Ureter (tissue), 1 donor: ENCODE data around the gene DPYD. TPM values are rescaled to one million over a fixed set of nuclear protein-coding genes. Genes with fewer than 3 reads are reported as not detected.

Source experiments
- DNase-seq: peaks from one replicate; pipeline ENCODE4 v3.0.0-alpha.2; 2020; ENCODE audit warnings: low spot score
- total RNA-seq: library from RNA; stranded (reverse); gene quantifications from one replicate; pipeline ENCODE4 v1.2.4, GENCODE V29; 2023
- donor health status: DM: yes; HTN: yes; CAD: no.

DPYD gene
- total RNA-seq, 1 donor from 2014 or later = 31.2 TPM

DNA sequence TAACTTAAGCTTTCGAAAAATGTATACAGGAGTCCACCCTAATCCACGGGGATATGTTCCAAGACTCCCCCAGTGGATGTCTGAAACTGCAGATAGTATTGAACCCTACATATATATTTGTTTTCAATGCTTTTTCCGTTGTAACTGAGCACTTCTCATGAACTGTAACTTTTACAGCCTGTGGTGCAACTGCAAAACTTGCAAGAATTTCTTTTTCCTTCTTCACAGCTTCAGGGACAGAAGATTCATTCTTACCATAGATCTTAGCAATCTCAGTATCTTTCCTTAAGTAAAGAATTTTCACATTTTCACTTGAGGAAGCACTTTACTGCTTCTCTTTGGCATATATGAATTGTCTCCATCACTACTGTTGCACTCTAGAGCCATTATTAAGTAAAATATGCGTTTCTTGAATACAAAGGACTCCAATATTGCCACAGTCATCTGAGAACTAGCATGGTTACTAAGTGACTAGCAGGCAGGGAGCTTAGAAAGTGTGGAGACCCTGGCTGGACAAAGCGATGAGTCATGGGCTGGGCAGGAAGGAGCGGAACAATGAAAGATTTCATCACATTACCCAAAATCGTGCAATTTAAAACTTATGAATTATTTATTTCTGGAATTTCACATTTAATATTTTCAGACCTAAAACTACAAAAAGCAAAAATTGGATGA lies 14.1 kb downstream of the DPYD start:
- peak; percentile 45 for DNase-seq

DNA sequence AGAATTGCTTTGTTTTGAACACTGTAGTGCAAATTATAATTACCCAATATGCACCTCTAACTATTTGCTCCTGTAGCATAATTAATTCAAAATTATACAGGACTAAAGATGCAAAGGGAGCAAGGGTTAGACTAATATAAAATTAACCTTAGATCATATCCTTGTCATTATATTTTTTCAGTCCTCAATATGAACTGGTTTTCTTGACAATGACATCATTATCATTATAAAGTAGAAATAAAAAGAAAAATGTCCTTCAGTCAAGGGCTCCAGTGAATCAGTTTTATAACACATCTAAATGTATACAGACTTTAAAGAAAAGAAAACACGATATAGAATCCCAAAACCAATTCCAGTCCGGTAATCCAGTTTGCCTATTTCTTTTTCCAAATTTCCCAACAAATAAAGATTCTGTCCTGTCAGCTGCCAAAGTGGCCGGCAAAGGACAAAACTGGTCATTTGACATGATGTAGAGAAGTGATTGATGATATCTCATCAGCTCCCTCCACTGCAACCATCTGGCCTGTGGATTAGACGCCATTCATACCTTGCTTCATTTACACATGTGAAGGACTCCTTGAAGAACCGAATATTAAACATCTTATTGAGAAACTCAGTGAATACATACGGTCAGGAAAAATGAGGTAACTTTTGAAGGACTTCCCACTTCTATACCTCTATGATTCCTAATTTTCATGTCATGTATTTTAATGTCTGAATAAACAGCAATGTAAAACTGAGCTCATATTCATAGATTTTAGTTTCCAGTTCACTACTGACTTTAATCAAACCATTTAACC lies 15.5 kb downstream of the DPYD start:
- no peak for DNase-seq

DNA sequence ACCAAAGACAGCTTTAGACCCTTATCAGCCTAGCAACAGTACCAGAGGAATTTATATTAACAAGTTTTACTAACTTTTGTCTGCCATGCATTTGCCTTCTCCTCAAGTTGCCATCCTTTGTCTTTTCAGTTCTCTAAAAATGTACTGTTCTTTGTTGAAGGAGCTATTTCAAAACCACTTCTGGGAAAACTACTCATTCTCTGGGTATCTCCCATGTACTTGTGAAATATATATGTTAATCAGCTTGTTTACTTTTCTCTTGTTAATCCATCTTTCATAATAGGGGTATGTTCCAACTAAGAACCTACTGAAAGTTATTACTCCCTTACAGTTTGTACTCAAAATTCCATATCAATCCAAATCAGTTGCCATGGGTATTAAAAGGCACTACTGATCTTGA lies 16.3 kb downstream of the DPYD start:
- DNase-seq = no peak

DNA sequence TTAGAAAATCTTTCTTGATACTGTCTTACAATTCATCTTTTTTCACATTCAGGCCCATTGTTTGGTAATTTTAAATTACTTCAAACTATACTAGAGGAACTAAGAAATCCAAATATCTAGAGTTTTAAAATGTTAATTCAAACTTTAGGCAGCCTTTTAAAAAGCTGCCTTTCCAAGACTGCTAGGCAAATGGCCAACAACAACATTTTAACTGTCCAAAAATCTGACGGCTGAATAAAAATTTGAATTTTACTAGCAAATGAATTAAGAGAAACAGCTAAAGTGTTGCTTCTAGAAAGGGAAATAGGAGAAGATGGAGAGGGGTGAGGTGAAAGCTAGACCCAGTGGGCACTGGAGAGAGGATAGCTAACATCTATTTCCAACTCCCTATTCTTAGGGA lies 17.2 kb downstream of the DPYD start:
- DNase-seq = no peak

DNA sequence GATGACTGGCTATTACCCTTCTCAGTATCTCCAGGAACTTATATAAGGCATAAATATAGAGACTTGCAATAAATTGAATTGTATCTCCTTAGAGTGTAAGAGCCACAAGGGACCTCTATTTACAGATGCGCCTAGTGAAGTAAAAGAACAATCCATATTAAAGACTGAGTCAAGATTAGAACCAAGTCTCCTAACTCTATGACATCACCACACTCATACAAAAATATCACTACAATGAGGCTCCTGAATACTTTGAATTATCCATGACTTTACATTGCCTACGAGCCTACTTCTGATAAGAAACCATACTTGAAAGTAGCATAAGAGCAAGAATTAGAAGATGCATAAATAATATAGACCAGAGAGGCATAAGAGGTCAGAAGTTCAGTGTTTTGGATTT lies 18.8 kb downstream of the DPYD start:
- no peak for DNase-seq

DNA sequence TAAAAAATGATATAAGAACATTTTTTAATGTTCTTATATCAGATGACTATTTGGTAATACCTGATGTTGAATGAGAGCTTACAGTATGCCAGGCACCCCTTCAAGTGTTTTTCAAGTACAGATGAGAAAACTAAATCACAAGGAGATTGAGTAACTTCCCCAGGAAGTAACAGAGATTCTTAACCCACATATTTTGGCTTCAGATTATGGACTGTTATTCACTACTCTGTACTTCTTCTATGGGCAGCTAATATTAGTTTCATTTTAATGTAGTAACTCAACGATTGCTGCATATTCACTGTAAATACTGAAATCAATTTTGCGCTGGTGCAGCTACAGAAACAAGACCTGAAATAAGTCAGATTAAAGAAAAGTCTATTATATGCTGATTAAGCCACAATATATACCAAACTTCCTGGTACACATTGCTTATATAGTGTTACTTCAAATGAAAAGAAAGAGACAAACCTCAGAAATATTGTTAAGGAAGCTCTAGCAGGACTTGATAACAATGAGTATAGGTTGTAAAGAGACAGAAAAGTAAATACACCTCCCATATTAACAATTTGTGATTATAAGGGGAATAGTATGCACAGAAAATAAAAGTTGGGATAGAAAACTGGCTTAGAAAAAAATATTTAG lies 19.7 kb downstream of the DPYD start:
- DNase-seq = no peak

DNA sequence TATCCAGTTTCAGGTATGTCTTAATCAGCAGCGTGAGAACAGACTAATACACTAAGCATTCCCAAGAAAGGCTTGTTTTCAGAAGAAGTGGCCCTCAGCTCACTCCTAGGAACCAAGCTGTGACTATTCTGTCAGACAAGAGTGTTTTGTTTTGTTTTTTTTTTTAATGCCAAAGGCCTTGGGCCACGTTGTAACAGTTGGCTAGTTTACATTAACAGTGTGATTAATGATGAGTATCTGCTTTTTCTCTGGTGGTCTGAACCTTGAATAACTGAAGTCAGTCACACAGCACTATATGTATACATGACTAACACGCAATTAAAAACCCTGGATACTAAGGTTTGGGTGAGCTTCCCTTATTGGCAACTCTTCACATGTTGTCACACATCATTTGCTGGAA lies 21.9 kb downstream of the DPYD start:
- DNase-seq = no peak

DNA sequence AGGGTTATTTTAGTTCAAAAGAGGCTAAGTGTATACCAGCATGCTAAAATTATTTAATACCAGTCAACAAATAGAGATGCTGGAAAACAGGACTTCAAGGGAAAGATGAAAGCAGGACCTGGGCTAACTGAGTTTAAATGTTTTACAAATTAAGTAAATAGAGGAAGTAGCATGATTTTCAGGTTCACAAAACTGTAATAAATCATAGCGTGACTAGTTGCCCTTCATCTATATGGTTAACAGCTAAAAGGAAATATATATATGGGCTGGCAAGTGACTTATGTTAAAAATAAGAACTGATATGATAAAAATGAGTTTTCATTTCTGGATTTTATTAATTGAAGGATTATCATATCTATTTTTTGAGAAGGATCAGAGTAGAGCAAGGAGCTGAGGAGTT lies 25.6 kb downstream of the DPYD start:
- no peak for DNase-seq

DNA sequence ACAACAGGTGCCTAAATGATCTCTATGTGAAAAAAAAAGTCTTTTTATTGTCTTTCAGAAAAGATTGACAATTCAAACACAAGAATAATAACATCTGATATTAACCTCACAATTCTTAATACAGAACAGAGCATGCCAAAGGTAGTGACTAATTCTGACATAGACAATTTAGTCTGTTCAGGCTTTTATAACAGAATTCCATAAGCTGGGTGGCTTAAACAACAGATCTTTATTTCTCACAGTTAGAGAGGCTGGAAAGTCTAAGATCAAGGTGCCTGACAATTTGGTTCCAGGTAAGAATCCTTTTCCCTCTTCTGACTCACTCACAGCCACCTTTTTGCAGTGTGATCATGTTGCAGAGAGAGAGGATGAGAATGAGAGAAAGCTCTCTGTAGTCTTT lies 27.0 kb downstream of the DPYD start:
- DNase-seq = no peak

DNA sequence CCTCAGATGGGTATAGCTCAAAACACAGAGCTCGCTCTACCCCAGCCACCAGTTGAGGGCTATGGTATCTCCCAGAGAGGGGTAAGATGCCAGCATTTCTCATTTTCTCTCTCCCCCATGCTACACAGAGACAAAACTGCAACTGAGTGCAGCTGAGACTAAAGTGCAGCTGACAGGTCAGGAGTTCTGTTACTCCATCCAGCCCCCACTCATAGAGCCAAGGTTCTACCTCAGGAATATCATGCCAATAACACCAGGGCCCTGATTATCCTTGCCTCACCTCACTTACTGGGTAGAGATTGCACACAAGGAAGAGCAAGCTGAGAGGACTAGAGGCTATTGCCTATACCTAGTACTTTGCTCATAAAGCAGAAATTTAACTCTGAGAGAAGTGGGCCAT lies 34.6 kb downstream of the DPYD start:
- DNase-seq = no peak

DNA sequence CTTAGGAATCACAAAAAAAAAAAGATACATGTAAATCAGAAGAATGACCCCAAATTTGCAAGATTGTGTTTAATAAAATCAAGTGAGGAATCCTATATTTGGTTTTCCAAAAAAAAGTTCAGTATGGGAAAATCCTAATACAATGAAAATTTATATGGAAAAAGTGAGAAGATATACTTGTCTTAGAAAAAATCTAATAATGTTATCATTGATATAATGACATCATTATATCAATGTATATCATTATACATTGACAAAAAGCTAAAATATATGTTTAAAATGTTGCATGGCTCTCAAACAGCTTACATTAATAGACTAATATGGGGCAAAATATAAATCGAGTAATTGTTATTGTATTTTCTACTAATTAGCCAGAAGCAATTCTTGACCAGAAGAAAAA lies 37.0 kb downstream of the DPYD start:
- DNase-seq = no peak

DNA sequence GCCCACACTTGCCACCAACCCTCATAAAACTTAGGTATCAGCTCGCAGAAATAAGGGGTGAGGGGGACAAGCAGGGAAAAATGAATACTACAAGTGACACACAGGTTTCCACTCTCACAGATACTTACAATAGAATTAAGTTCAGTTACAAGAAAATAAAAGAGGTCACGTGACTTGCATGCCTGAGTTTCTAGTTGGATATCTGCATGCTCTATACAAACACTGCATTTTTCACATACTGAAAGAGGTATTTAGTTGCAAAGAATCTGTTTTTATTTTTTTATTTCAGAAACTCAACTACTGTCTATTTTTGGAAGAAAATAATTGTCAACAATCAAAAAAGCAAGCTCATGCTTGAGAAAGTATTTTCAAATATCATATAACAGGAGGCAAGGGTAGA lies 43.5 kb downstream of the DPYD start:
- DNase-seq = no peak

DNA sequence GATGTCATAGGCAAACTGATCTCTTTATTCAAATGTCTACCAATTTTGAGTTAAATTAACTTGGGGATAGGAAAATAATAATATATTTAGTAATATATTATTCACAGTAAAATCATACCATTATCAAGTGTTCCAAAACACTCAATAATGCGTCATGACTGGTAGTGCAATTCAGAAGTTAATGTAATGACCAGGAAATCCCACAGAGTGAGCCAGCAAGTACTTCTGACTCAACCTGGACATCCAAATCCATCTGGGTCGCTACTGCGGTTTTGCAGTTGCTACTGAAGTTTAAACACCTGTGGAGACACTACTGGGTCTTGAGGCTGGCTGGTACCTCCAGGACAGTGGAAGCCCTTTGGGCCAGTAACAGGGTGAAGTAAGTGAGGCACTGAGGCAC lies 44.8 kb downstream of the DPYD start:
- DNase-seq = no peak

DNA sequence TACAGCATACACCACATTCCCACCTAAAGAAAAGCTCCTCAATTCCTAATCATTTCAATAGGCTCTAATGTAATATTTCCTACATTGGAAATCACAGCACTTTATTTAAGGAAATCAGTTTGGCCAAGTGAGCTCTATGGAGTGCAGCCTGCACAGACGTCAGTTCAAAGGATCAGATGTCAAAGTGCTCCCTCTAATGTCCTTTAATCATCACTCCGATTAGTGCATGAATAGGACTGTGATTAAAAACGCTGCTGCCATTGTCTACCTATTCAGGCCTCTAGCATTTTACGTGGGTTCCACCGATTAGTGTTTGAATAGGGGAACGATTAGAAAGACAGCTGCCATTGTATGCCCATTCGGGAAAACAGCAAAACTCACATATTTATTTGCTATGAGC lies 50.2 kb downstream of the DPYD start:
- DNase-seq = no peak

DNA sequence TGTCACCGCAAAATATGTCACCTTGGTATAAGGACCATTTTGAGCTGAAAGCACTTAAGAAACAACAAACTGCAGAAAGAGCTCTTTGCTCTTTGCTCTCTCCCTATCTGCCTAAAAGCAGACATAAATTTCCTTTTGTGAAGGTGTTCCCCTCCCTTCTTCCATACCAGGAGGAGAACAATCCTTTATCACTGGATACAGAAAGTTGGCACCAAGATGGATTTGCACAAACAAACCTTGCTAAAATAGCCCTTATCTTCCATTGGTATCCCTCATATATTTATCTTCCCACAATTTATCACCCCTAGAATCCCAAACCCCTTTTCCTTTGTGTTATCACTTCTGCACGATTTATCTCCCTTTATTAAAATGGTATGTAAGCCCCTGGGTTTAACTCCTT lies 51.4 kb downstream of the DPYD start:
- DNase-seq = no peak

DNA sequence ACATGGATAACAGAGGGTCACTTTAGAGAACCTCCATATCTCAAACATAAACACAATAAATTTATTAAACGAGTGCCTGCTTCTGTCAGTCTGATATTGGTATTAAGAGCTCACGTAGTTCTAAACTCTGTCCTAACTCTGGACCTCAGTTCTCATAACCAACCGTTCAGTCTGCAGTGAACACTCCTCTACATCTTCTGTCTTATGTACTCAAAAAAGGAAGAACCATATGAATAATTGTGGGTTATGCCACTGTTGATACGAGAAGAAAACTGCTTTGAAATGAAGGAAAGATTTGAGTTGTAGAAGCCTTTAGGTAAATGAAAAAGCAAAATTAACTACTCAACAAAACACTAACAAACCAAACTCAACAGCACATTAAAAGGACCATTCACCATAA lies 53.7 kb downstream of the DPYD start:
- DNase-seq = no peak

DNA sequence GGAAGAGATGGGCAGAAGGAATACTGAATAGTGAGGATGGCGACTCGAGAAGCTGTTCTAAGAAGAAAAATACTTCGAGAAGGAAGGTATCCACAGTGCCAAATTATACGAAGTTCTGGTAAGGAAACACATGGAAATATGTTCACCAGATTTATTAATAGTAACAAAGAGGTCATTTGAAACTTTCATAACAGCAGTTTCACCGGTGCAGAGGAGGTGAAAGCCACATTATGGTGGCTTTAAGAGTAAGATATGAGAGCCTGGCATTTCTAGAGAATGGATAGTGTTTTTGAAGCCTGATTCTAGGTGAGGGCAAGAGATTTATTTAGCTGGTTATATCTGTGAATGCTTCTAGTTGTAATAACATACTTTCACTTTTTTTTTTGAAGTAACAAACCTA lies 56.2 kb downstream of the DPYD start:
- no peak for DNase-seq

DNA sequence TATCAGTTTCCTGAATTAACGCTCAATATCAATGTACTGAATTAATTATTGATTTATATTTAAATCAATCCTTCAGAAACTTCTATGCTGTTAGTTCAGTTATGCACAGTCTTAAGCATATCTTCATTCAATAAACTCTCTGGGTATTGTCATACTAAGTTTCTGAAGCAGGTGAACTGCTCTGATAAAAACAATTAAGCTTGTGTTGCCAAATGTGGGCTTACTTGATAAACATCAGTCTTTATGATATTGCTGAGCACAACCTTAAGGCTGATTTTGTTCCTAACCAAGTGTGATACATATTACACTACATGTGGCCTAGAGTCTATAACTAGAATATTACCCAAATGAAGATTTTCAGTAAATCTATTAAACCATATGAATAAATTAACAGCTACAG lies 67.6 kb downstream of the DPYD start:
- DNase-seq = no peak

DNA sequence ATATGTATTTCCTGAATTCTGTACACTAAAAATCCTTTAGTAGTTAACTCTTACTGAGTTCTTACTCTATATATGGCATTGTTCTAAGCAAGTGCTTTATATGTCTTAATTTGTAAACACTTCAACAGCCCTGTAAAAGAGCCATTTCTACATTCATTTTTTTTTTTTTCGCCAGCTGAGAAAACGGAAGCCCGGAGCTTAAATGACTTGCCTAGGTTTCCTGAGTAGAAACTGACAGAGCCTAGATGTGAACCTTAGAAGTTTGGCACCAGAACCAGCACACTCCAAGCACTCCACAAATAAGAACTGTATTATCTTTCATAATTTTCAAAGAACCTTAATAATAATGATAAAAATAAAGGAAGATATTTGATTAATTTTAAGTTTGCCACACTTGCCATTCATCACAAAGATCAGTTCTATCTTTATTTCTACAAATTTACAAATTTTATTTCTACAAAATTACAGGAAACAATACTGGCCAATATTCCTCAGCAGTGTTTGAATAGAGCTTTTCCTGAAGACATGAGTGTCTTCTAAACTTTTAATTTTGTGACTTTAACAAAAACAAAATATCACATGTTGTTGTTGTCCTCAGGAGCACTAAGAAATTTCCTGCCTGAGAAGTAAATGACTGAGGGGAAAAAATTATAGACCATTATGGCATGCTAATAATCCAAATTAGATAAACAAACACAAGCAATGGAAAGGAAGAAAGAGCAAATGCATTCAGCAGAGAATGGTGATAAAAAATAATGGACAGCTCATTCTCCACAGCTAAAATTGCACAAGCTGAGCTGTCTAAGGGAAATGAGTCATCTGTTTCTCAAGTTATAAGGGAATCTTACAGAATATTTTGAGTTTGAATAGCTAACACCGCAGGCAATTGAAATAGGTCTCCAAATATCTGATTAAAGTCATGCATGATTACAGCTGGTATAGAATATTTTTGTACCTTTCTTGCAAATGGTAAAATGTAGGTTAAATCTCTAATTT lies 71.2 kb downstream of the DPYD start:
- DNase-seq = no peak

DNA sequence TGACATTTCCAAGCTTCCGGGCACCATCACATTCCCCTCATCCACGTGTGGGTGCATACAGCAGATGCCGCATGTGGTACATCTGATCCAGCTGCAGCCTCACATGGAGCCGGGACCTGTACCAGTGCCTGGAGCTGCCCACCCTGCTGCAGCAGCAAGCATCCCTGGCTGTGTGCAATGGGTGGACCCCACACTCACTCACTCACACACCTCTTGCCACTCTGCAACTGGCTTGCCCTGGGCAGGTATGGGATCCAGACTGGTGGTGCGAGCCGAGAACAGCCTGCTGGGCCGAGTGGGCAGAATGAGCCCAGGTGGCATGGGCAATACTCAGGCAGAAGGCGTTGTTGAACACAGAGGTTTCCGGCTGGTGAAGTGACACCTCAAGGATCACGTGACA lies 75.0 kb downstream of the DPYD start:
- DNase-seq = no peak

DNA sequence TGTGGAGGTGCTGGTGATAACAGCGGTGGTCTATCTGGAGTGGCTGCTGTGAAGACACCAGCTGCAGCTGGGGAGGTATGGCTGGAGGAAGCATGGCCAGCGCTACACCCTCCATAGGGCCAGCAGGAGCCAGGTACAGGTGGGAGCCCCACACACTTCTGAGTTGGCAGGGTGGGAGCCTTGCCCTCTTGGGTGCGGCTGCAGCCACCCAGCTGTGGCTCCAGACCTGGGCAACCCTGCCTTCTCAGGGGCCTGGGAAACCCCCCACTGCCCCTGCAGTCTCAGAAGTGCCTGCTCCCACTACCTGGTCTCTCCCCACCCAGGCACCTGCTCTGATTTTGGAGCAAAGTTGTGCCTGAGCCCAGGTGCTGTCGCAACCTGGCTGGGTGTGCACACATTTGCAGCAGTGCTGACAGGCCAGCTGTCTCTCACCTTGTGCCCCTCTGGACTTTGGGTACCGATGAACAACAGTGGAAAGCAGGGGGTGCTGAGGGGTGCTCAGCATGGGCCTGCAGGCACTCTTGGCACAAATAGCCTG lies 76.2 kb downstream of the DPYD start:
- DNase-seq = no peak

DNA sequence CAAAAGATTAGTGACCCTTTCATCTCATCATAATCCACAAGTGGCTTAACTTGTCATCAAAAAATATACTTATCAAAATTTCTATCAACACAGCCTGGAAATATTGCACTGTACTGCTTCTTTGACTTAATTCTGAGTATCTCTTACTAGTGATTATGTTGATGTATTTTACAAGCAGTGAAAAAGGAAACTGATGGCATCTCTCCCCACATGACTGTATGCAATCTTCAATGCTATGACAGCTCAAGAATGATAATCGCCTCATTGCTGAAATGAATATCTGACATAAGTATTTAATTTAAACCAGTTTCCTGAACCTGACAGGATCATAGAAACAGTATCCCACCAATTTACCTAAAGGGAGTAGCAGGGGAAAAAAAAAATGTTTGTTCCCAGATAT lies 79.5 kb downstream of the DPYD start:
- no peak for DNase-seq
